DMS153 treated with DMSO at 0.1 percent for 48 hours (cell line): ENCODE measurements around the gene ZSWIM7.
"Not testable (repeated sequence)": the region's sequence is repeated elsewhere in the genome, so short reads cannot be mapped to it uniquely, and the experiment has no call there.

Source experiments
- DNase-seq: peaks from one replicate; lab custom pipeline; 2025; ENCODE audit not compliant: unreplicated experiment; lab: John Stamatoyannopoulos, UW

ZSWIM7 gene

GRCh38 chr17:15999974-16000827, 697 bp upstream of the ZSWIM7 start:
- DNase-seq: no peak

GRCh38 chr17:15998031-15998562, 1.4 kb downstream of the ZSWIM7 start:
- no peak for DNase-seq

GRCh38 chr17:15996322-15996721, 3.2 kb downstream of the ZSWIM7 start:
- DNase-seq: no peak

GRCh38 chr17:15981646-15982580, 17.6 kb downstream of the ZSWIM7 start:
- no peak for DNase-seq

GRCh38 chr17:15981208-15981607, 18.3 kb downstream of the ZSWIM7 start:
- DNase-seq: no peak

- not testable (repeated sequence) for DNase-seq
Measured at GRCh38 chr17:15979013-15979412, 20.5 kb downstream of the ZSWIM7 start.

- DNase-seq: no peak
Measured at GRCh38 chr17:15978606-15979005, 20.9 kb downstream of the ZSWIM7 start.

GRCh38 chr17:15977894-15978293, 21.6 kb downstream of the ZSWIM7 start:
- no peak for DNase-seq

- no peak for DNase-seq
Measured at GRCh38 chr17:15973834-15974233, 25.7 kb downstream of the ZSWIM7 start.

GRCh38 chr17:15973016-15973415, 26.5 kb downstream of the ZSWIM7 start:
- DNase-seq: no peak

GRCh38 chr17:15972497-15972951, 27.0 kb downstream of the ZSWIM7 start:
- no peak for DNase-seq

- DNase-seq: no peak
Measured at GRCh38 chr17:15971882-15972281, 27.6 kb downstream of the ZSWIM7 start.

- no peak for DNase-seq
Measured at GRCh38 chr17:15971098-15971678, 28.3 kb downstream of the ZSWIM7 start.

GRCh38 chr17:15970500-15970899, 29.0 kb downstream of the ZSWIM7 start:
- DNase-seq: no peak

GRCh38 chr17:15969463-15969862, 30.0 kb downstream of the ZSWIM7 start:
- no peak for DNase-seq

GRCh38 chr17:15967706-15968399, 31.7 kb downstream of the ZSWIM7 start:
- DNase-seq: no peak

GRCh38 chr17:15966879-15967248, 32.6 kb downstream of the ZSWIM7 start:
- DNase-seq: no peak

GRCh38 chr17:15966183-15966878, 33.2 kb downstream of the ZSWIM7 start:
- peak; percentile 6 for DNase-seq

- DNase-seq: no peak
Measured at GRCh38 chr17:15965528-15965927, 34.0 kb downstream of the ZSWIM7 start.

GRCh38 chr17:15963670-15964110, 35.8 kb downstream of the ZSWIM7 start:
- no peak for DNase-seq
